WTC11 (cell line): ENCODE measurements around the gene ULK4. TPM values are rescaled to one million over a fixed set of nuclear protein-coding genes. Genes with fewer than 3 reads are reported as not detected.

Experiments used
- ATF1 ChIP-seq: sonication (generic); formaldehyde crosslinking; IDR thresholded peaks from 2 replicates; pipeline ENCODE4 v1.8.1; 2023; ENCODE audit warnings: mild to moderate bottlenecking, moderate library complexity, missing genetic modification reagents
- FOXJ3 ChIP-seq: sonication (generic); formaldehyde crosslinking; IDR thresholded peaks from 2 replicates; pipeline ENCODE4 v1.9.0; 2021; ENCODE audit warnings: missing genetic modification reagents, mild to moderate bottlenecking, borderline replicate concordance
- MXD4 ChIP-seq: fragments of 250-450 bp; sonication (Bioruptor Pico); IDR thresholded peaks from 2 replicates; pipeline ENCODE4 v1.8.0; 2021; ENCODE audit warnings: mild to moderate bottlenecking, moderate library complexity, borderline replicate concordance
- MYBL2 ChIP-seq: sonication (generic); formaldehyde crosslinking; IDR thresholded peaks from 2 replicates; pipeline ENCODE4 v1.8.1; 2023; ENCODE audit warnings: mild to moderate bottlenecking, moderate library complexity, missing genetic modification reagents
- NR2C2 ChIP-seq: sonication (generic); formaldehyde crosslinking; IDR thresholded peaks from 2 replicates; pipeline ENCODE4 v1.8.0; 2022; ENCODE audit warnings: mild to moderate bottlenecking, missing genetic modification reagents
- NR3C1 ChIP-seq: sonication (generic); formaldehyde crosslinking; conservative IDR thresholded peaks from 2 replicates; pipeline ENCODE4 v1.8.1; 2023; ENCODE audit warnings: low read depth, mild to moderate bottlenecking, missing genetic modification reagents
- SOX15 ChIP-seq: fragments of 250-450 bp; sonication (Bioruptor Pico); IDR thresholded peaks from 2 replicates; pipeline ENCODE4 v1.9.0; 2021; ENCODE audit warnings: mild to moderate bottlenecking
- SP1 ChIP-seq: sonication (generic); formaldehyde crosslinking; conservative IDR thresholded peaks from 2 replicates; pipeline ENCODE4 v1.8.1; 2022; ENCODE audit warnings: missing genetic modification reagents
- TCF7 ChIP-seq: sonication (generic); formaldehyde crosslinking; IDR thresholded peaks from 2 replicates; pipeline ENCODE4 v1.8.0; 2022; ENCODE audit warnings: mild to moderate bottlenecking, low read depth, missing genetic modification reagents, moderate library complexity
- TEAD1 ChIP-seq: sonication (generic); formaldehyde crosslinking; IDR thresholded peaks from 2 replicates; pipeline ENCODE4 v1.8.0; 2022; ENCODE audit warnings: mild to moderate bottlenecking, missing genetic modification reagents
- TP53 ChIP-seq: sonication (generic); formaldehyde crosslinking; IDR thresholded peaks from 2 replicates; pipeline ENCODE4 v1.8.1; 2023; ENCODE audit warnings: mild to moderate bottlenecking, missing genetic modification reagents
- ZNF232 ChIP-seq: sonication (generic); formaldehyde crosslinking; IDR thresholded peaks from 2 replicates; pipeline ENCODE4 v1.8.0; 2022; ENCODE audit warnings: mild to moderate bottlenecking, missing genetic modification reagents
- ZNF317 ChIP-seq: sonication (generic); formaldehyde crosslinking; IDR thresholded peaks from 2 replicates; pipeline ENCODE4 v1.8.1; 2023; ENCODE audit warnings: low read depth, mild to moderate bottlenecking, moderate library complexity, missing genetic modification reagents, borderline replicate concordance
- ZNF396 ChIP-seq: fragments of 250-450 bp; sonication (Bioruptor Pico); IDR thresholded peaks from 2 replicates; pipeline ENCODE4 v1.8.0; 2021; ENCODE audit warnings: mild to moderate bottlenecking, moderate library complexity, borderline replicate concordance
- ZNF423 ChIP-seq: fragments of 250-450 bp; sonication (Bioruptor Pico); IDR thresholded peaks from 2 replicates; pipeline ENCODE4 v2.1.2; 2022; ENCODE audit warnings: mild to moderate bottlenecking, moderate library complexity
- total RNA-seq: library from RNA; stranded (reverse); gene quantifications from 3 replicates; pipeline ENCODE4 v1.2.3, GENCODE V29; 2021
- TF ChIP-seq, protein P1 (sequence below): sonication (generic); formaldehyde crosslinking; IDR thresholded peaks from 2 replicates; pipeline ENCODE4 v1.8.1; 2023; ENCODE audit warnings: mild to moderate bottlenecking, missing genetic modification reagents
- TF ChIP-seq, protein P2 (sequence below): sonication (generic); formaldehyde crosslinking; IDR thresholded peaks from 2 replicates; pipeline ENCODE4 v1.8.1; 2022; ENCODE audit warnings: low read depth, missing genetic modification reagents, borderline replicate concordance
- TF ChIP-seq, protein P3 (sequence below): sonication (generic); formaldehyde crosslinking; conservative IDR thresholded peaks from 2 replicates; pipeline ENCODE4 v1.8.1; 2023; ENCODE audit warnings: mild to moderate bottlenecking, low read depth, missing genetic modification reagents, moderate library complexity
- TF ChIP-seq, protein P4 (sequence below): sonication (generic); formaldehyde crosslinking; IDR thresholded peaks from 2 replicates; pipeline ENCODE4 v1.8.1; 2023; ENCODE audit warnings: mild to moderate bottlenecking, moderate library complexity, missing genetic modification reagents
- TF ChIP-seq, protein P5 (sequence below): fragments of 250-450 bp; sonication (Bioruptor Pico); IDR thresholded peaks from 2 replicates; pipeline ENCODE4 v1.9.0; 2021; ENCODE audit warnings: moderate library complexity, mild to moderate bottlenecking, inconsistent platforms, borderline replicate concordance
- TF ChIP-seq, protein P6 (sequence below): sonication (generic); formaldehyde crosslinking; IDR thresholded peaks from 2 replicates; pipeline ENCODE4 v1.8.0; 2022; ENCODE audit warnings: mild to moderate bottlenecking, missing genetic modification reagents
- TF ChIP-seq, protein P7 (sequence below): sonication (generic); formaldehyde crosslinking; IDR thresholded peaks from 2 replicates; pipeline ENCODE4 v1.8.0; 2023; ENCODE audit warnings: missing genetic modification reagents, mild to moderate bottlenecking, borderline replicate concordance

ULK4 gene
- total RNA-seq, 1 experiment from 2014 or later = 9.2 TPM

DNA sequence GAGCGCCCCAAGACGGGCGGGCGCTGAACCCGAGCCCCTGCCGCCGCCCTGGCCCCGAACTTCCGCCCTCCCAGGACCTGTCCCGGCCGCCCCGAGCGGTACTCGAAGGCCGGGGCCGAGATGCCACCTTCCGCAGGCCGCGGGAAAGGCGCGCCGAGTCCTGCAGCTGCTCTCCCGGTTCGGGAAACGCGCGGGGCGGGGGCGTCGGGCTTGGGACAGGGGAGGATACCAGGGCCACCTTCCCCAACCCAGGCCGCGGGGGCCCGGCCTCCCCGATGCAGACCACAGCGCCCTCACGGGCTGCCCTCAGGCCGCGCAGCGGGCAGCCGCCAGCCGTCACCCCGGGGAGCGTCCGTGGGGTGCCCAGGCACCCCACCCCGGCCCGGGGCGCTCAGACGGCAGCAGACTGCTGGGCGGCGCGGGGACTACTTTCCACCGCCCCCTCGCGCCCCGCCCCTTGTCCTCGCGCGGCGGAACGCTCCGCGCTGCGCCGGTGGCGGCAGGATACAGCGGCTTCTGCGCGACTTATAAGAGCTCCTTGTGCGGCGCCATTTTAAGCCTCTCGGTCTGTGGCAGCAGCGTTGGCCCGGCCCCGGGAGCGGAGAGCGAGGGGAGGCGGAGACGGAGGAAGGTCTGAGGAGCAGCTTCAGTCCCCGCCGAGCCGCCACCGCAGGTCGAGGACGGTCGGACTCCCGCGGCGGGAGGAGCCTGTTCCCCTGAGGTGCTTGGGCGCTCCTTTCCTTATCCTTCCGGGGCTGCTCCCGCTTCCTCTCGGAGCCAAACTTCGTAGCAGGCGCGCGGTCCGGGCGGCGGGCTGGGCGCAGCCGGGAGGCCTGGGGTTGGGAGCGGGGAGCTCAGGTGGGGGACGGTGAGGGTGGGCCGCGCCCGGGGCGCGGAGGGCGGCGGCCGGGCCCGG is 762.7 kb downstream of the ULK4 start, which contains the start of gene CTNNB1 (continued):
- TF ChIP-seq, protein P1, sequence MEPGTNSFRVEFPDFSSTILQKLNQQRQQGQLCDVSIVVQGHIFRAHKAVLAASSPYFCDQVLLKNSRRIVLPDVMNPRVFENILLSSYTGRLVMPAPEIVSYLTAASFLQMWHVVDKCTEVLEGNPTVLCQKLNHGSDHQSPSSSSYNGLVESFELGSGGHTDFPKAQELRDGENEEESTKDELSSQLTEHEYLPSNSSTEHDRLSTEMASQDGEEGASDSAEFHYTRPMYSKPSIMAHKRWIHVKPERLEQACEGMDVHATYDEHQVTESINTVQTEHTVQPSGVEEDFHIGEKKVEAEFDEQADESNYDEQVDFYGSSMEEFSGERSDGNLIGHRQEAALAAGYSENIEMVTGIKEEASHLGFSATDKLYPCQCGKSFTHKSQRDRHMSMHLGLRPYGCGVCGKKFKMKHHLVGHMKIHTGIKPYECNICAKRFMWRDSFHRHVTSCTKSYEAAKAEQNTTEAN (CRISPR knock-in tag) = peak; percentile 93
- TF ChIP-seq NR2C2 (CRISPR knock-in tag) = no peak
- TF ChIP-seq, protein P2, sequence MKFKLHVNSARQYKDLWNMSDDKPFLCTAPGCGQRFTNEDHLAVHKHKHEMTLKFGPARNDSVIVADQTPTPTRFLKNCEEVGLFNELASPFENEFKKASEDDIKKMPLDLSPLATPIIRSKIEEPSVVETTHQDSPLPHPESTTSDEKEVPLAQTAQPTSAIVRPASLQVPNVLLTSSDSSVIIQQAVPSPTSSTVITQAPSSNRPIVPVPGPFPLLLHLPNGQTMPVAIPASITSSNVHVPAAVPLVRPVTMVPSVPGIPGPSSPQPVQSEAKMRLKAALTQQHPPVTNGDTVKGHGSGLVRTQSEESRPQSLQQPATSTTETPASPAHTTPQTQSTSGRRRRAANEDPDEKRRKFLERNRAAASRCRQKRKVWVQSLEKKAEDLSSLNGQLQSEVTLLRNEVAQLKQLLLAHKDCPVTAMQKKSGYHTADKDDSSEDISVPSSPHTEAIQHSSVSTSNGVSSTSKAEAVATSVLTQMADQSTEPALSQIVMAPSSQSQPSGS = no peak
- TF ChIP-seq FOXJ3 (CRISPR knock-in tag) = no peak
- 0 out of 2 replicates have a peak, but pooled peaks have one; percentile 44 for TF ChIP-seq SOX15 (CRISPR knock-in tag)
- no peak for TF ChIP-seq TCF7 (CRISPR knock-in tag)
- no peak for TF ChIP-seq ZNF396
- TF ChIP-seq MXD4 = no peak
- TF ChIP-seq, protein P3, sequence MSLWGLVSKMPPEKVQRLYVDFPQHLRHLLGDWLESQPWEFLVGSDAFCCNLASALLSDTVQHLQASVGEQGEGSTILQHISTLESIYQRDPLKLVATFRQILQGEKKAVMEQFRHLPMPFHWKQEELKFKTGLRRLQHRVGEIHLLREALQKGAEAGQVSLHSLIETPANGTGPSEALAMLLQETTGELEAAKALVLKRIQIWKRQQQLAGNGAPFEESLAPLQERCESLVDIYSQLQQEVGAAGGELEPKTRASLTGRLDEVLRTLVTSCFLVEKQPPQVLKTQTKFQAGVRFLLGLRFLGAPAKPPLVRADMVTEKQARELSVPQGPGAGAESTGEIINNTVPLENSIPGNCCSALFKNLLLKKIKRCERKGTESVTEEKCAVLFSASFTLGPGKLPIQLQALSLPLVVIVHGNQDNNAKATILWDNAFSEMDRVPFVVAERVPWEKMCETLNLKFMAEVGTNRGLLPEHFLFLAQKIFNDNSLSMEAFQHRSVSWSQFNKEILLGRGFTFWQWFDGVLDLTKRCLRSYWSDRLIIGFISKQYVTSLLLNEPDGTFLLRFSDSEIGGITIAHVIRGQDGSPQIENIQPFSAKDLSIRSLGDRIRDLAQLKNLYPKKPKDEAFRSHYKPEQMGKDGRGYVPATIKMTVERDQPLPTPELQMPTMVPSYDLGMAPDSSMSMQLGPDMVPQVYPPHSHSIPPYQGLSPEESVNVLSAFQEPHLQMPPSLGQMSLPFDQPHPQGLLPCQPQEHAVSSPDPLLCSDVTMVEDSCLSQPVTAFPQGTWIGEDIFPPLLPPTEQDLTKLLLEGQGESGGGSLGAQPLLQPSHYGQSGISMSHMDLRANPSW (CRISPR knock-in tag) = no peak
- TF ChIP-seq, protein P4, sequence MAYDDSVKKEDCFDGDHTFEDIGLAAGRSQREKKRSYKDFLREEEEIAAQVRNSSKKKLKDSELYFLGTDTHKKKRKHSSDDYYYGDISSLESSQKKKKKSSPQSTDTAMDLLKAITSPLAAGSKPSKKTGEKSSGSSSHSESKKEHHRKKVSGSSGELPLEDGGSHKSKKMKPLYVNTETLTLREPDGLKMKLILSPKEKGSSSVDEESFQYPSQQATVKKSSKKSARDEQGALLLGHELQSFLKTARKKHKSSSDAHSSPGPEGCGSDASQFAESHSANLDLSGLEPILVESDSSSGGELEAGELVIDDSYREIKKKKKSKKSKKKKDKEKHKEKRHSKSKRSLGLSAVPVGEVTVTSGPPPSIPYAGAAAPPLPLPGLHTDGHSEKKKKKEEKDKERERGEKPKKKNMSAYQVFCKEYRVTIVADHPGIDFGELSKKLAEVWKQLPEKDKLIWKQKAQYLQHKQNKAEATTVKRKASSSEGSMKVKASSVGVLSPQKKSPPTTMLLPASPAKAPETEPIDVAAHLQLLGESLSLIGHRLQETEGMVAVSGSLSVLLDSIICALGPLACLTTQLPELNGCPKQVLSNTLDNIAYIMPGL (CRISPR knock-in tag) = peak; percentile 91
- TF ChIP-seq, protein P5, sequence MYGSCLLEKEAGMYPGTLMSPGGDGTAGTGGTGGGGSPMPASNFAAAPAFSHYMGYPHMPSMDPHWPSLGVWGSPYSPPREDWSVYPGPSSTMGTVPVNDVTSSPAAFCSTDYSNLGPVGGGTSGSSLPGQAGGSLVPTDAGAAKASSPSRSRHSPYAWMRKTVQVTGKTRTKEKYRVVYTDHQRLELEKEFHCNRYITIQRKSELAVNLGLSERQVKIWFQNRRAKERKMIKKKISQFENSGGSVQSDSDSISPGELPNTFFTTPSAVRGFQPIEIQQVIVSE (CRISPR knock-in tag) = no peak
- peak; percentile 98 for TF ChIP-seq ZNF423 (CRISPR knock-in tag)
- TF ChIP-seq TP53 (CRISPR knock-in tag) = no peak
- no peak for TF ChIP-seq NR3C1 (CRISPR knock-in tag)
- TF ChIP-seq ZNF317 = 0 out of 2 replicates have a peak, but pooled peaks have one; percentile 43
- peak; percentile 96 for TF ChIP-seq MYBL2
- TF ChIP-seq, protein P6, sequence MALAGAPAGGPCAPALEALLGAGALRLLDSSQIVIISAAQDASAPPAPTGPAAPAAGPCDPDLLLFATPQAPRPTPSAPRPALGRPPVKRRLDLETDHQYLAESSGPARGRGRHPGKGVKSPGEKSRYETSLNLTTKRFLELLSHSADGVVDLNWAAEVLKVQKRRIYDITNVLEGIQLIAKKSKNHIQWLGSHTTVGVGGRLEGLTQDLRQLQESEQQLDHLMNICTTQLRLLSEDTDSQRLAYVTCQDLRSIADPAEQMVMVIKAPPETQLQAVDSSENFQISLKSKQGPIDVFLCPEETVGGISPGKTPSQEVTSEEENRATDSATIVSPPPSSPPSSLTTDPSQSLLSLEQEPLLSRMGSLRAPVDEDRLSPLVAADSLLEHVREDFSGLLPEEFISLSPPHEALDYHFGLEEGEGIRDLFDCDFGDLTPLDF (CRISPR knock-in tag) = no peak
- peak; percentile 99 for TF ChIP-seq SP1
- no peak for TF ChIP-seq ZNF232 (CRISPR knock-in tag)
- no peak; the same call in 1 of the 2 replicates for TF ChIP-seq ATF1
- TF ChIP-seq, protein P7, sequence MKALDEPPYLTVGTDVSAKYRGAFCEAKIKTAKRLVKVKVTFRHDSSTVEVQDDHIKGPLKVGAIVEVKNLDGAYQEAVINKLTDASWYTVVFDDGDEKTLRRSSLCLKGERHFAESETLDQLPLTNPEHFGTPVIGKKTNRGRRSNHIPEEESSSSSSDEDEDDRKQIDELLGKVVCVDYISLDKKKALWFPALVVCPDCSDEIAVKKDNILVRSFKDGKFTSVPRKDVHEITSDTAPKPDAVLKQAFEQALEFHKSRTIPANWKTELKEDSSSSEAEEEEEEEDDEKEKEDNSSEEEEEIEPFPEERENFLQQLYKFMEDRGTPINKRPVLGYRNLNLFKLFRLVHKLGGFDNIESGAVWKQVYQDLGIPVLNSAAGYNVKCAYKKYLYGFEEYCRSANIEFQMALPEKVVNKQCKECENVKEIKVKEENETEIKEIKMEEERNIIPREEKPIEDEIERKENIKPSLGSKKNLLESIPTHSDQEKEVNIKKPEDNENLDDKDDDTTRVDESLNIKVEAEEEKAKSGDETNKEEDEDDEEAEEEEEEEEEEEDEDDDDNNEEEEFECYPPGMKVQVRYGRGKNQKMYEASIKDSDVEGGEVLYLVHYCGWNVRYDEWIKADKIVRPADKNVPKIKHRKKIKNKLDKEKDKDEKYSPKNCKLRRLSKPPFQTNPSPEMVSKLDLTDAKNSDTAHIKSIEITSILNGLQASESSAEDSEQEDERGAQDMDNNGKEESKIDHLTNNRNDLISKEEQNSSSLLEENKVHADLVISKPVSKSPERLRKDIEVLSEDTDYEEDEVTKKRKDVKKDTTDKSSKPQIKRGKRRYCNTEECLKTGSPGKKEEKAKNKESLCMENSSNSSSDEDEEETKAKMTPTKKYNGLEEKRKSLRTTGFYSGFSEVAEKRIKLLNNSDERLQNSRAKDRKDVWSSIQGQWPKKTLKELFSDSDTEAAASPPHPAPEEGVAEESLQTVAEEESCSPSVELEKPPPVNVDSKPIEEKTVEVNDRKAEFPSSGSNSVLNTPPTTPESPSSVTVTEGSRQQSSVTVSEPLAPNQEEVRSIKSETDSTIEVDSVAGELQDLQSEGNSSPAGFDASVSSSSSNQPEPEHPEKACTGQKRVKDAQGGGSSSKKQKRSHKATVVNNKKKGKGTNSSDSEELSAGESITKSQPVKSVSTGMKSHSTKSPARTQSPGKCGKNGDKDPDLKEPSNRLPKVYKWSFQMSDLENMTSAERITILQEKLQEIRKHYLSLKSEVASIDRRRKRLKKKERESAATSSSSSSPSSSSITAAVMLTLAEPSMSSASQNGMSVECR (CRISPR knock-in tag) = peak; percentile 94
- peak; percentile 96 for TF ChIP-seq TEAD1 (CRISPR knock-in tag)
